Adrenal gland (tissue), 5 donors: ENCODE measurements around the gene NAA10.

ENCODE experiments used
- POLR2A ChIP-seq, 2 donors: fragments of 450-650 bp; IDR thresholded peaks; one replicate each; pipeline ENCODE4 v1.6.1; 2017; ENCODE audit warnings: antibody characterized with exemption in 2 of 2, mild to moderate bottlenecking in 2 of 2, moderate library complexity in 1 of 2
- TF ChIP-seq, protein P1 (sequence below), 6 experiments: fragments of 450-650 bp in 4 of 6; fragments of 200-600 bp in 2 of 6; sonication (generic) in 1 of 6; IDR thresholded peaks; 1 replicate in 5 of 6; 2 replicates in 1 of 6; pipeline versions ENCODE4 v1.5.1 to v1.8.0; 2016 to 2021; ENCODE audit warnings: antibody characterized with exemption in 6 of 6, mild to moderate bottlenecking in 2 of 6, moderate library complexity in 1 of 6
- donor health status: DM: no; HTN: no; CAD: no.

DNA sequence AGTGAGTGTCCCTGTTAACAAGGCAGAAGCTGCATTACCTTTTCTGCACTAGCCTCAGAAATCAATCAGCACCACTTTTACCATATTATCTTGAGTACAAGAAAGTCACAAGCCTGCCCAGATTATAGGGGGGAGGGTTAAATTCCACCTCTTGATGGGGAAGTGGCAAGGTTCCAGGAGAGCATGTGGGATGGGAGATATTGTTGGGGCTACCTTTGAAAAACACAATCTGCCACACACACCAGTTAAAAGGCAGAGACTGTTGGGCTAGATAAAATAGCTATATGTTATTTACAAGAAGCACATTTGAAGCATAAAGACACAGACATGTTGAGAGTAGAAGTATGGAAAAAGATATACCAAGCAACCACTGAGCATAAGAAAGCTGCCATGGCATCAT is 36.9 kb downstream of the NAA10 start:
- no peak for TF ChIP-seq POLR2A (IDR thresholded peaks at IDR 0.05)
- TF ChIP-seq, protein P1, sequence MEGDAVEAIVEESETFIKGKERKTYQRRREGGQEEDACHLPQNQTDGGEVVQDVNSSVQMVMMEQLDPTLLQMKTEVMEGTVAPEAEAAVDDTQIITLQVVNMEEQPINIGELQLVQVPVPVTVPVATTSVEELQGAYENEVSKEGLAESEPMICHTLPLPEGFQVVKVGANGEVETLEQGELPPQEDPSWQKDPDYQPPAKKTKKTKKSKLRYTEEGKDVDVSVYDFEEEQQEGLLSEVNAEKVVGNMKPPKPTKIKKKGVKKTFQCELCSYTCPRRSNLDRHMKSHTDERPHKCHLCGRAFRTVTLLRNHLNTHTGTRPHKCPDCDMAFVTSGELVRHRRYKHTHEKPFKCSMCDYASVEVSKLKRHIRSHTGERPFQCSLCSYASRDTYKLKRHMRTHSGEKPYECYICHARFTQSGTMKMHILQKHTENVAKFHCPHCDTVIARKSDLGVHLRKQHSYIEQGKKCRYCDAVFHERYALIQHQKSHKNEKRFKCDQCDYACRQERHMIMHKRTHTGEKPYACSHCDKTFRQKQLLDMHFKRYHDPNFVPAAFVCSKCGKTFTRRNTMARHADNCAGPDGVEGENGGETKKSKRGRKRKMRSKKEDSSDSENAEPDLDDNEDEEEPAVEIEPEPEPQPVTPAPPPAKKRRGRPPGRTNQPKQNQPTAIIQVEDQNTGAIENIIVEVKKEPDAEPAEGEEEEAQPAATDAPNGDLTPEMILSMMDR (IDR thresholded peaks at IDR 0.05), result no peak
